Endothelial cell (in vitro differentiated cells): Measurements from ENCODE around the gene GATAD2B. TPM values are rescaled to one million over a fixed set of nuclear protein-coding genes. Genes with fewer than 3 reads are reported as not detected.

Experiments
- DNase-seq: peaks from one replicate; pipeline ENCODE4 v3.0.0; 2021; ENCODE audit warnings: low spot score
- H3K27ac Mint-ChIP-seq: one replicate; pipeline ENCODE4 v1.8.0; 2021; ENCODE audit warnings: mixed read lengths, inconsistent platforms; ENCODE audit not compliant: unreplicated experiment
- H3K27me3 Mint-ChIP-seq: one replicate; pipeline ENCODE4 v1.8.0; 2021; ENCODE audit warnings: mild to moderate bottlenecking, moderate library complexity, mixed read lengths, inconsistent platforms; ENCODE audit not compliant: unreplicated experiment
- H3K36me3 Mint-ChIP-seq: one replicate; pipeline ENCODE4 v1.8.0; 2021; ENCODE audit warnings: mild to moderate bottlenecking, low read depth, mixed read lengths, inconsistent platforms; ENCODE audit not compliant: unreplicated experiment
- H3K4me1 Mint-ChIP-seq: one replicate; pipeline ENCODE4 v1.8.0; 2021; ENCODE audit warnings: mild to moderate bottlenecking, mixed read lengths, inconsistent platforms; ENCODE audit not compliant: unreplicated experiment
- H3K4me3 Mint-ChIP-seq: one replicate; pipeline ENCODE4 v1.8.0; 2021; ENCODE audit warnings: mild to moderate bottlenecking, mixed read lengths, inconsistent platforms; ENCODE audit not compliant: unreplicated experiment
- H3K9me3 Mint-ChIP-seq: one replicate; pipeline ENCODE4 v1.8.0; 2021; ENCODE audit warnings: mixed read lengths, inconsistent platforms; ENCODE audit not compliant: unreplicated experiment
- CTCF ChIP-seq: fragments of 200-600 bp; sonication (generic); IDR thresholded peaks from one replicate; pipeline ENCODE4 v1.5.0; 2021; ENCODE audit warnings: antibody characterized with exemption; ENCODE audit not compliant: unreplicated experiment
- total RNA-seq: library from RNA; stranded (reverse); fragmentation: NEBNext Ultra II Directional; extraction: Animal tissue kit (Norgen Biotek cat#: 25700); gene quantifications from one replicate; pipeline ENCODE4 v1.2.1, GENCODE V29; 2021; ENCODE audit not compliant: unreplicated experiment

The GATAD2B gene
- total RNA-seq, 1 donor from 2014 or later, result 45.4 TPM

GRCh38 chr1:153777648-153778047, 145.1 kb downstream of the GATAD2B start:
- H3K4me1 Mint-ChIP-seq, result peaks cover 44% of the 10 kb centered on the region
- no peaks in the 10 kb centered on the region for H3K9me3 Mint-ChIP-seq
- peaks cover 30% of the 10 kb centered on the region for H3K36me3 Mint-ChIP-seq
- DNase-seq, result no peak
- H3K27me3 Mint-ChIP-seq, result peaks cover 21% of the 10 kb centered on the region
- peak overlapping the region; percentile 61 for H3K27ac Mint-ChIP-seq
- TF ChIP-seq CTCF, result no peak
- peak overlapping the region; percentile 82 for H3K4me3 Mint-ChIP-seq

GRCh38 chr1:153776845-153777370, 145.9 kb downstream of the GATAD2B start:
- peaks cover 51% of the 10 kb centered on the region for H3K4me1 Mint-ChIP-seq
- no peak for TF ChIP-seq CTCF
- peaks cover 37% of the 10 kb centered on the region for H3K36me3 Mint-ChIP-seq
- no peaks in the 10 kb centered on the region for H3K9me3 Mint-ChIP-seq
- DNase-seq, result no peak
- peak overlapping the region; percentile 36 for H3K27ac Mint-ChIP-seq
- peak overlapping the region; percentile 78 for H3K4me3 Mint-ChIP-seq
- H3K27me3 Mint-ChIP-seq, result peaks cover 23% of the 10 kb centered on the region

DNA sequence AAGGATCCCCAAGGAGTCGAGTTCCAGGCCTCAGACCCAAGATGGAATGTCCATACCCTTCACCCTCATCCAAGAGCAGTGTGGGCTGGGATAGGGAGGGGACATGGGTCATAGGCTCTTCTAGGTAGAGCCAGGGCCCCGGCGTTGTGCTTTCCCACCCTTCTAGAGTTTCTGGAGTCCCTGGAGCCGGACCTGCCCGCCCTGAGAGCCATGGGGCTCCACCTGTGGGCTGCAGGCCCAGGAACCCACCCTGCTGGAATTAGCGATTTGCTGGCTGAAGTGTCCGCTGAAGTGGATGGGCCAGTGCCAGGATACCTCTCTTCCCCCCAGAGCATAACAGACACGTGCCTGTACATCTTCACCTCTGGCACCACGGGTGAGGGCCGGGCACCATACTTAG, 146.4 kb downstream of the GATAD2B start:
- no peak overlapping the region for H3K27ac Mint-ChIP-seq
- peaks cover 38% of the 10 kb centered on the region for H3K36me3 Mint-ChIP-seq
- peak overlapping the region; percentile 83 for H3K4me3 Mint-ChIP-seq

GRCh38 chr1:153775458-153776327, 147.1 kb downstream of the GATAD2B start:
- Mint-ChIP-seq H3K9me3 (no peaks in the 10 kb centered on the region), H3K4me1 (peaks cover 61% of the 10 kb centered on the region), H3K27me3 (peaks cover 25% of the 10 kb centered on the region), H3K4me3 (peak overlapping the region; percentile 85), H3K27ac (no peak overlapping the region), H3K36me3 (peaks cover 41% of the 10 kb centered on the region)
- peak; percentile 53 for DNase-seq
- TF ChIP-seq CTCF, result no peak

More for the DNA sequence above, 146.4 kb downstream of the GATAD2B start:
- TF ChIP-seq CTCF, result no peak
- Mint-ChIP-seq H3K9me3 (no peaks in the 10 kb centered on the region), H3K27me3 (peaks cover 24% of the 10 kb centered on the region), H3K4me1 (peaks cover 55% of the 10 kb centered on the region)
- no peak for DNase-seq
